Measurements from ENCODE around the gene STMN3.

The STMN3 gene

GRCh38 chr20:63664143-63664851 is 11.1 kb upstream of the STMN3 start:
- no peak for DNase-seq
- no peaks in the 10 kb centered on the region for H3K9me3 ChIP-seq (ENCODE audit: control extremely low read depth in 1 of 5, control insufficient read depth in 4 of 5, insufficient read depth in 2 of 5, low read depth in 1 of 5, low read length in 4 of 5)
- ChIA-PET POLR2A (no interaction called here), CTCF (no interaction called here)
- H3K27ac ChIP-seq (ENCODE audit: insufficient read depth in 1 of 2, low read depth in 1 of 2, low read length in 2 of 2, poor library complexity in 1 of 2, severe bottlenecking in 2 of 2): no peak overlapping the region
- H3K4me1 ChIP-seq (ENCODE audit: control extremely low read depth in 1 of 4, control insufficient read depth in 4 of 4, insufficient read depth in 4 of 4, low read length in 3 of 4): peaks cover 0 to 4% (median 3%) of the 10 kb centered on the region in 4 experiments
- H3K4me3 ChIP-seq (ENCODE audit: control insufficient read depth in 1 of 7, extremely low read depth in 1 of 7, insufficient read depth in 4 of 7, low read depth in 2 of 7, low read length in 6 of 7): no peak overlapping the region
- H3K36me3 ChIP-seq (ENCODE audit: control insufficient read depth in 4 of 4, insufficient read depth in 4 of 4, low read length in 3 of 4): peaks cover 2 to 76% (median 40%) of the 10 kb centered on the region in 4 experiments
- no peaks in the 10 kb centered on the region for H3K27me3 ChIP-seq (replicated peaks in 2 of 5; ENCODE audit: control insufficient read depth in 4 of 5, insufficient read depth in 5 of 5, low read length in 4 of 5)
- WGBS (ENCODE audit: insufficient coverage): over 99% methylated on average over 15 of the region's 22 CpGs

GRCh38 chr20:63663332-63664066 is 10.3 kb upstream of the STMN3 start:
- no peak for DNase-seq
- H3K27me3 ChIP-seq (replicated peaks in 2 of 5; ENCODE audit: control insufficient read depth in 4 of 5, insufficient read depth in 5 of 5, low read length in 4 of 5): no peaks in the 10 kb centered on the region
- H3K4me1 ChIP-seq (ENCODE audit: control extremely low read depth in 1 of 4, control insufficient read depth in 4 of 4, insufficient read depth in 4 of 4, low read length in 3 of 4): peaks cover 0 to 11% (median 9%) of the 10 kb centered on the region in 4 experiments
- no peaks in the 10 kb centered on the region for H3K9me3 ChIP-seq (ENCODE audit: control extremely low read depth in 1 of 5, control insufficient read depth in 4 of 5, insufficient read depth in 2 of 5, low read depth in 1 of 5, low read length in 4 of 5)
- no peak overlapping the region for H3K27ac ChIP-seq (ENCODE audit: insufficient read depth in 1 of 2, low read depth in 1 of 2, low read length in 2 of 2, poor library complexity in 1 of 2, severe bottlenecking in 2 of 2)
- H3K4me3 ChIP-seq (ENCODE audit: control insufficient read depth in 1 of 7, extremely low read depth in 1 of 7, insufficient read depth in 4 of 7, low read depth in 2 of 7, low read length in 6 of 7): no peak overlapping the region
- POLR2A ChIA-PET: no interaction called here
- WGBS (ENCODE audit: insufficient coverage): 97% methylated on average over 24 of the region's 26 CpGs
- CTCF ChIA-PET: no interaction called here
- peaks cover 2 to 72% (median 39%) of the 10 kb centered on the region in 4 experiments for H3K36me3 ChIP-seq (ENCODE audit: control insufficient read depth in 4 of 4, insufficient read depth in 4 of 4, low read length in 3 of 4)

- CTCF ChIA-PET: no interaction called here
- Histone ChIP-seq H3K27me3 (replicated peaks in 2 of 5; ENCODE audit: control insufficient read depth in 4 of 5, insufficient read depth in 5 of 5, low read length in 4 of 5) (no peaks in the 10 kb centered on the region), H3K4me1 (ENCODE audit: control extremely low read depth in 1 of 4, control insufficient read depth in 4 of 4, insufficient read depth in 4 of 4, low read length in 3 of 4) (peaks cover 0 to 13% (median 12%) of the 10 kb centered on the region in 4 experiments), H3K9me3 (ENCODE audit: control extremely low read depth in 1 of 5, control insufficient read depth in 4 of 5, insufficient read depth in 2 of 5, low read depth in 1 of 5, low read length in 4 of 5) (no peaks in the 10 kb centered on the region), H3K36me3 (ENCODE audit: control insufficient read depth in 4 of 4, insufficient read depth in 4 of 4, low read length in 3 of 4) (peaks cover 2 to 66% (median 34%) of the 10 kb centered on the region in 4 experiments), H3K27ac (ENCODE audit: insufficient read depth in 1 of 2, low read depth in 1 of 2, low read length in 2 of 2, poor library complexity in 1 of 2, severe bottlenecking in 2 of 2) (no peak overlapping the region), H3K4me3 (ENCODE audit: control insufficient read depth in 1 of 7, extremely low read depth in 1 of 7, insufficient read depth in 4 of 7, low read depth in 2 of 7, low read length in 6 of 7) (no peak overlapping the region)
- no peak for DNase-seq
- POLR2A ChIA-PET: no interaction called here
- 94% methylated on average over 9 of the region's 9 CpGs for WGBS (ENCODE audit: insufficient coverage)
Observed at GRCh38 chr20:63662813-63663189, 9.6 kb upstream of the STMN3 start.

GRCh38 chr20:63661959-63662812 is 9.0 kb upstream of the STMN3 start:
- WGBS (ENCODE audit: insufficient coverage): 96% methylated on average over 24 of the region's 33 CpGs
- POLR2A ChIA-PET: no interaction called here
- H3K27ac ChIP-seq (ENCODE audit: insufficient read depth in 1 of 2, low read depth in 1 of 2, low read length in 2 of 2, poor library complexity in 1 of 2, severe bottlenecking in 2 of 2): no peak overlapping the region
- DNase-seq: no peak
- H3K4me3 ChIP-seq (ENCODE audit: control insufficient read depth in 1 of 7, extremely low read depth in 1 of 7, insufficient read depth in 4 of 7, low read depth in 2 of 7, low read length in 6 of 7): no peak overlapping the region
- peaks cover 0 to 19% (median 18%) of the 10 kb centered on the region in 4 experiments for H3K4me1 ChIP-seq (ENCODE audit: control extremely low read depth in 1 of 4, control insufficient read depth in 4 of 4, insufficient read depth in 4 of 4, low read length in 3 of 4)
- H3K27me3 ChIP-seq (replicated peaks in 2 of 5; ENCODE audit: control insufficient read depth in 4 of 5, insufficient read depth in 5 of 5, low read length in 4 of 5): no peaks in the 10 kb centered on the region
- H3K36me3 ChIP-seq (ENCODE audit: control insufficient read depth in 4 of 4, insufficient read depth in 4 of 4, low read length in 3 of 4): peaks cover 0 to 60% (median 29%) of the 10 kb centered on the region in 4 experiments
- CTCF ChIA-PET: interaction anchor here (0.6 to 2.0 kb wide), 2 partner anchors 27 to 74 kb away, joined by 3 to 4 read pairs; no protein-coding TSS in a partner anchor
- no peaks in the 10 kb centered on the region for H3K9me3 ChIP-seq (ENCODE audit: control extremely low read depth in 1 of 5, control insufficient read depth in 4 of 5, insufficient read depth in 2 of 5, low read depth in 1 of 5, low read length in 4 of 5)

GRCh38 chr20:63661108-63661507 is 7.9 kb upstream of the STMN3 start:
- ChIA-PET CTCF (interaction anchor here (0.6 to 2.0 kb wide), 2 partner anchors 28 to 75 kb away, joined by 3 to 4 read pairs; no protein-coding TSS in a partner anchor), POLR2A (no interaction called here)
- Histone ChIP-seq H3K4me3 (ENCODE audit: control insufficient read depth in 1 of 7, extremely low read depth in 1 of 7, insufficient read depth in 4 of 7, low read depth in 2 of 7, low read length in 6 of 7) (no peak overlapping the region), H3K27me3 (replicated peaks in 2 of 5; ENCODE audit: control insufficient read depth in 4 of 5, insufficient read depth in 5 of 5, low read length in 4 of 5) (no peaks in the 10 kb centered on the region), H3K9me3 (ENCODE audit: control extremely low read depth in 1 of 5, control insufficient read depth in 4 of 5, insufficient read depth in 2 of 5, low read depth in 1 of 5, low read length in 4 of 5) (no peaks in the 10 kb centered on the region), H3K36me3 (ENCODE audit: control insufficient read depth in 4 of 4, insufficient read depth in 4 of 4, low read length in 3 of 4) (peaks cover 0 to 56% (median 25%) of the 10 kb centered on the region in 4 experiments), H3K27ac (ENCODE audit: insufficient read depth in 1 of 2, low read depth in 1 of 2, low read length in 2 of 2, poor library complexity in 1 of 2, severe bottlenecking in 2 of 2) (no peak overlapping the region), H3K4me1 (ENCODE audit: control extremely low read depth in 1 of 4, control insufficient read depth in 4 of 4, insufficient read depth in 4 of 4, low read length in 3 of 4) (peaks cover 0 to 23% (median 21%) of the 10 kb centered on the region in 4 experiments)
- WGBS (ENCODE audit: insufficient coverage): 94% methylated on average over 22 of the region's 22 CpGs
- DNase-seq: no peak

- H3K36me3 ChIP-seq (ENCODE audit: control insufficient read depth in 4 of 4, insufficient read depth in 4 of 4, low read length in 3 of 4): peaks cover 0 to 51% (median 22%) of the 10 kb centered on the region in 4 experiments
- ChIA-PET CTCF (interaction anchor here (2.0 kb wide), 1 partner anchor 28 kb away, joined by 4 read pairs; no protein-coding TSS in a partner anchor), POLR2A (no interaction called here)
- 96% methylated on average over 5 of the region's 8 CpGs for WGBS (ENCODE audit: insufficient coverage)
- no peaks in the 10 kb centered on the region for H3K9me3 ChIP-seq (ENCODE audit: control extremely low read depth in 1 of 5, control insufficient read depth in 4 of 5, insufficient read depth in 2 of 5, low read depth in 1 of 5, low read length in 4 of 5)
- H3K4me3 ChIP-seq (ENCODE audit: control insufficient read depth in 1 of 7, extremely low read depth in 1 of 7, insufficient read depth in 4 of 7, low read depth in 2 of 7, low read length in 6 of 7): no peak overlapping the region
- no peaks in the 10 kb centered on the region for H3K27me3 ChIP-seq (replicated peaks in 2 of 5; ENCODE audit: control insufficient read depth in 4 of 5, insufficient read depth in 5 of 5, low read length in 4 of 5)
- peaks cover 0 to 23% (median 21%) of the 10 kb centered on the region in 4 experiments for H3K4me1 ChIP-seq (ENCODE audit: control extremely low read depth in 1 of 4, control insufficient read depth in 4 of 4, insufficient read depth in 4 of 4, low read length in 3 of 4)
- no peak for DNase-seq
- H3K27ac ChIP-seq (ENCODE audit: insufficient read depth in 1 of 2, low read depth in 1 of 2, low read length in 2 of 2, poor library complexity in 1 of 2, severe bottlenecking in 2 of 2): no peak overlapping the region
Observed at GRCh38 chr20:63660622-63661021, 7.4 kb upstream of the STMN3 start.

Measured in common myeloid progenitor, CD34-positive (primary cell).